HEK293 (cell line): Measurements from ENCODE around the gene KCTD21.

Source experiments
- CTCF ChIA-PET: fragments of 350-600 bp; formaldehyde crosslinking; extraction: SDS; loops from one replicate; lab custom pipeline; 2021; ENCODE audit warnings: antibody characterized with exemption; lab: Yijun Ruan, JAX
- POLR2A ChIA-PET: fragments of 300-600 bp; formaldehyde crosslinking; extraction: SDS; loops from one replicate; lab custom pipeline; 2020; ENCODE audit warnings: antibody characterized with exemption, inconsistent platforms; lab: Yijun Ruan, JAX
- H3K27ac ChIP-seq: fragments of 200-500 bp; sonication (Bioruptor generic); 2 replicates; pipeline ENCODE4 v1.5.1; 2014; ENCODE audit warnings: low read depth, low read length, control low read depth, inconsistent platforms; ENCODE audit errors: extremely low read depth
- H3K36me3 ChIP-seq, 2 experiments: fragments of 200-500 bp in 1 of 2; sonication (Bioruptor generic) in 1 of 2; 1 replicate in 1 of 2; 2 replicates in 1 of 2; pipeline ENCODE4 v1.5.1; 2014 to 2017; ENCODE audit warnings: inconsistent platforms in 2 of 2, low read length in 2 of 2; ENCODE audit not compliant: control insufficient read depth in 2 of 2, insufficient read depth in 1 of 2
- H3K4me1 ChIP-seq: fragments of 200-500 bp; sonication (Bioruptor generic); 2 replicates; pipeline ENCODE4 v1.5.1; 2014; ENCODE audit warnings: mild to moderate bottlenecking, low read length, inconsistent platforms; ENCODE audit not compliant: control insufficient read depth, insufficient read depth
- H3K4me3 ChIP-seq: 2 replicates; pipeline ENCODE4 v1.5.1; 2011; ENCODE audit warnings: low read depth, mild to moderate bottlenecking, control low read depth, low read length, moderate library complexity
- H3K9me3 ChIP-seq: fragments of 200-500 bp; sonication (Bioruptor generic); 2 replicates; pipeline ENCODE4 v1.5.1; 2014; ENCODE audit warnings: low read depth, low read length, inconsistent platforms; ENCODE audit not compliant: control insufficient read depth, insufficient read depth
- KLF16 ChIP-seq: fragments of 450-650 bp; formaldehyde crosslinking; IDR thresholded peaks from 2 replicates; pipeline ENCODE4 v1.5.1; 2017; ENCODE audit warnings: missing biosample characterization, missing genetic modification characterization
- KLF7 ChIP-seq: fragments of 450-650 bp; formaldehyde crosslinking; IDR thresholded peaks from 2 replicates; pipeline ENCODE4 v1.5.1; 2016; ENCODE audit warnings: missing biosample characterization, missing genetic modification characterization, borderline replicate concordance
- SP3 ChIP-seq: fragments of 450-650 bp; formaldehyde crosslinking; IDR thresholded peaks from 2 replicates; pipeline ENCODE4 v1.5.1; 2016; ENCODE audit warnings: missing biosample characterization, missing genetic modification characterization
- ZNF114 ChIP-seq: fragments of 450-650 bp; formaldehyde crosslinking; IDR thresholded peaks from 2 replicates; pipeline ENCODE4 v1.5.0; 2017; ENCODE audit warnings: missing biosample characterization, missing genetic modification characterization
- ZNF223 ChIP-seq: fragments of 450-650 bp; formaldehyde crosslinking; IDR thresholded peaks from 2 replicates; pipeline ENCODE4 v1.5.1; 2016; ENCODE audit warnings: missing biosample characterization, missing genetic modification characterization
- ZNF239 ChIP-seq: fragments of 450-650 bp; formaldehyde crosslinking; IDR thresholded peaks from 2 replicates; pipeline ENCODE4 v1.5.1; 2016; ENCODE audit warnings: missing biosample characterization, missing genetic modification characterization
- ZNF24 ChIP-seq: fragments of 450-650 bp; formaldehyde crosslinking; IDR thresholded peaks from 2 replicates; pipeline ENCODE4 v1.5.1; 2016; ENCODE audit warnings: missing biosample characterization, missing genetic modification characterization
- ZNF341 ChIP-seq: fragments of 450-650 bp; formaldehyde crosslinking; IDR thresholded peaks from 2 replicates; pipeline ENCODE4; 2016; ENCODE audit warnings: low read depth, missing biosample characterization, missing genetic modification characterization
- ZNF488 ChIP-seq: fragments of 450-650 bp; formaldehyde crosslinking; IDR thresholded peaks from 2 replicates; pipeline ENCODE4 v1.5.1; 2016; ENCODE audit warnings: missing biosample characterization, missing genetic modification characterization
- ZNF560 ChIP-seq: fragments of 450-650 bp; formaldehyde crosslinking; IDR thresholded peaks from 2 replicates; pipeline ENCODE4 v1.5.1; 2017; ENCODE audit warnings: missing biosample characterization, missing genetic modification characterization, borderline replicate concordance
- ZNF561 ChIP-seq: fragments of 450-650 bp; IDR thresholded peaks from 2 replicates; pipeline ENCODE4 v1.5.1; 2018; ENCODE audit warnings: missing biosample characterization, missing genetic modification characterization, borderline replicate concordance
- ZNF677 ChIP-seq: fragments of 450-650 bp; IDR thresholded peaks from 2 replicates; pipeline ENCODE4 v1.5.0; 2018; ENCODE audit warnings: missing biosample characterization, mild to moderate bottlenecking, missing genetic modification characterization, moderate library complexity
- ZNF777 ChIP-seq: fragments of 450-650 bp; formaldehyde crosslinking; IDR thresholded peaks from 2 replicates; pipeline ENCODE4 v1.5.1; 2017; ENCODE audit warnings: missing biosample characterization, missing genetic modification characterization, borderline replicate concordance
- ZNF843 ChIP-seq: fragments of 450-650 bp; formaldehyde crosslinking; IDR thresholded peaks from 2 replicates; pipeline ENCODE4 v1.5.1; 2016; ENCODE audit warnings: missing biosample characterization, missing genetic modification characterization
- ZXDB ChIP-seq: fragments of 450-650 bp; formaldehyde crosslinking; IDR thresholded peaks from 2 replicates; pipeline ENCODE4 v1.5.1; 2016; ENCODE audit warnings: missing biosample characterization, missing genetic modification characterization
- TF ChIP-seq, protein P1 (sequence below): fragments of 450-650 bp; formaldehyde crosslinking; IDR thresholded peaks from 2 replicates; pipeline ENCODE4 v1.5.1; 2017; ENCODE audit warnings: missing biosample characterization, missing genetic modification characterization
- TF ChIP-seq, protein P2 (sequence below): fragments of 450-650 bp; formaldehyde crosslinking; IDR thresholded peaks from 2 replicates; pipeline ENCODE4 v1.5.1; 2016; ENCODE audit warnings: missing biosample characterization, missing genetic modification characterization, low read depth
- TF ChIP-seq, protein P3 (sequence below): fragments of 450-650 bp; formaldehyde crosslinking; IDR thresholded peaks from 2 replicates; pipeline ENCODE4 v1.5.1; 2016; ENCODE audit warnings: missing biosample characterization, missing genetic modification characterization
- TF ChIP-seq, protein P4 (sequence below): fragments of 450-650 bp; formaldehyde crosslinking; IDR thresholded peaks from 2 replicates; pipeline ENCODE4; 2016; ENCODE audit warnings: missing biosample characterization, missing genetic modification characterization

KCTD21 gene

DNA sequence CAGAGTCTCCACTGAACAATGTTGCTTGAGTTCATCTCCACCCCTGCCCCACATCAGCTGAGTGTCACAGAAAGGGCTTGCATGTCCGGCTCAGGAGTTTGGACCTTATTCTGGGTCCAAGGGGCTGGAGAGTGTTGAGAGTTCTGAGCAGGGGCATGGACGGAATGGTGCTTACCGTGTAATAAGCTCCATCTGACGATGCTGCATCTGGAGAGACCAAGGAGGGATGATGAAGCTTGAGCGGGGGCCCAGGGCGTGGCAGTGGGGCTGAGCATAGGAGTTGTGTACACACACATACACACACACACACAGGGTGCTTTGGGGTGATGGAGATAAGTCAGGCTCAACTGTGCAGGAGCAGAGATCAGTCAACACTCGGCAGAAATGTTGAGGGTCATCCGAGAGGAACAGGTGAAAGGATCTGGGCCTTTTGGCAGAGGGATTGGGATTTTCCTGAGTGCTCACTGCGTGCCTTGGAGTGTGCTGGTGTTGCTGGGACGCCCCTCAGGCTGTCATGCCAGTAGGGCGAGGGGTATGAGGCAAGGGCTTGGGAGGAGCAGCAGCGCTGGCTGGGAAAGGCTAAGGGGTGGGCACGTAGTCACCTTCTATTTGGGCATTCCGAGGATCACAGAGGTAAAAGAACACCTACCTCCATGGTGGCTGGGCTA lies 2.6 kb upstream of the KCTD21 start:
- POLR2A ChIA-PET: interaction anchor here (0.5 kb wide), 1 partner anchor 570 kb away, joined by 3 read pairs; no protein-coding TSS in a partner anchor
- Histone ChIP-seq H3K27ac (no peak overlapping the region), H3K36me3 (no peaks in the 10 kb centered on the region)
- TF ChIP-seq ZNF561 (no peak), ZNF223 (tag by site-specific recombination) (no peak), ZNF777 (tag by site-specific recombination) (no peak), ZXDB (tag by site-specific recombination) (no peak), ZNF677 (no peak), SP3 (tag by site-specific recombination) (no peak), ZNF843 (no peak), ZNF341 (tag by site-specific recombination) (no peak), ZNF239 (no peak), KLF7 (tag by site-specific recombination) (no peak), ZNF114 (tag by site-specific recombination) (no peak), KLF16 (tag by site-specific recombination) (no peak), ZNF560 (tag by site-specific recombination) (no peak), ZNF488 (no peak)
- TF ChIP-seq, protein P1, sequence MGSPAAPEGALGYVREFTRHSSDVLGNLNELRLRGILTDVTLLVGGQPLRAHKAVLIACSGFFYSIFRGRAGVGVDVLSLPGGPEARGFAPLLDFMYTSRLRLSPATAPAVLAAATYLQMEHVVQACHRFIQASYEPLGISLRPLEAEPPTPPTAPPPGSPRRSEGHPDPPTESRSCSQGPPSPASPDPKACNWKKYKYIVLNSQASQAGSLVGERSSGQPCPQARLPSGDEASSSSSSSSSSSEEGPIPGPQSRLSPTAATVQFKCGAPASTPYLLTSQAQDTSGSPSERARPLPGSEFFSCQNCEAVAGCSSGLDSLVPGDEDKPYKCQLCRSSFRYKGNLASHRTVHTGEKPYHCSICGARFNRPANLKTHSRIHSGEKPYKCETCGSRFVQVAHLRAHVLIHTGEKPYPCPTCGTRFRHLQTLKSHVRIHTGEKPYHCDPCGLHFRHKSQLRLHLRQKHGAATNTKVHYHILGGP (tag by site-specific recombination): no peak
- TF ChIP-seq, protein P2, sequence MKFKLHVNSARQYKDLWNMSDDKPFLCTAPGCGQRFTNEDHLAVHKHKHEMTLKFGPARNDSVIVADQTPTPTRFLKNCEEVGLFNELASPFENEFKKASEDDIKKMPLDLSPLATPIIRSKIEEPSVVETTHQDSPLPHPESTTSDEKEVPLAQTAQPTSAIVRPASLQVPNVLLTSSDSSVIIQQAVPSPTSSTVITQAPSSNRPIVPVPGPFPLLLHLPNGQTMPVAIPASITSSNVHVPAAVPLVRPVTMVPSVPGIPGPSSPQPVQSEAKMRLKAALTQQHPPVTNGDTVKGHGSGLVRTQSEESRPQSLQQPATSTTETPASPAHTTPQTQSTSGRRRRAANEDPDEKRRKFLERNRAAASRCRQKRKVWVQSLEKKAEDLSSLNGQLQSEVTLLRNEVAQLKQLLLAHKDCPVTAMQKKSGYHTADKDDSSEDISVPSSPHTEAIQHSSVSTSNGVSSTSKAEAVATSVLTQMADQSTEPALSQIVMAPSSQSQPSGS (tag by site-specific recombination): no peak
- TF ChIP-seq, protein P3, sequence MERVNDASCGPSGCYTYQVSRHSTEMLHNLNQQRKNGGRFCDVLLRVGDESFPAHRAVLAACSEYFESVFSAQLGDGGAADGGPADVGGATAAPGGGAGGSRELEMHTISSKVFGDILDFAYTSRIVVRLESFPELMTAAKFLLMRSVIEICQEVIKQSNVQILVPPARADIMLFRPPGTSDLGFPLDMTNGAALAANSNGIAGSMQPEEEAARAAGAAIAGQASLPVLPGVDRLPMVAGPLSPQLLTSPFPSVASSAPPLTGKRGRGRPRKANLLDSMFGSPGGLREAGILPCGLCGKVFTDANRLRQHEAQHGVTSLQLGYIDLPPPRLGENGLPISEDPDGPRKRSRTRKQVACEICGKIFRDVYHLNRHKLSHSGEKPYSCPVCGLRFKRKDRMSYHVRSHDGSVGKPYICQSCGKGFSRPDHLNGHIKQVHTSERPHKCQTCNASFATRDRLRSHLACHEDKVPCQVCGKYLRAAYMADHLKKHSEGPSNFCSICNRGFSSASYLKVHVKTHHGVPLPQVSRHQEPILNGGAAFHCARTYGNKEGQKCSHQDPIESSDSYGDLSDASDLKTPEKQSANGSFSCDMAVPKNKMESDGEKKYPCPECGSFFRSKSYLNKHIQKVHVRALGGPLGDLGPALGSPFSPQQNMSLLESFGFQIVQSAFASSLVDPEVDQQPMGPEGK (tag by site-specific recombination): no peak
- TF ChIP-seq, protein P4, sequence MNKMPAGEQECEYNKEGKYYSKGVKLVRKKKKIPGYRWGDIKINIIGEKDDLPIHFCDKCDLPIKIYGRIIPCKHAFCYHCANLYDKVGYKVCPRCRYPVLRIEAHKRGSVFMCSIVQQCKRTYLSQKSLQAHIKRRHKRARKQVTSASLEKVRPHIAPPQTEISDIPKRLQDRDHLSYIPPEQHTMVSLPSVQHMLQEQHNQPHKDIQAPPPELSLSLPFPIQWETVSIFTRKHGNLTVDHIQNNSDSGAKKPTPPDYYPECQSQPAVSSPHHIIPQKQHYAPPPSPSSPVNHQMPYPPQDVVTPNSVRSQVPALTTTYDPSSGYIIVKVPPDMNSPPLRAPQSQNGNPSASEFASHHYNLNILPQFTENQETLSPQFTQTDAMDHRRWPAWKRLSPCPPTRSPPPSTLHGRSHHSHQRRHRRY (tag by site-specific recombination): no peak
- TF ChIP-seq, all 188 proteins: peak for 0
- Histone ChIP-seq H3K4me3 (no peak overlapping the region), H3K9me3 (no peaks in the 10 kb centered on the region), H3K4me1 (no peaks in the 10 kb centered on the region)
- CTCF ChIA-PET: no interaction called here

- H3K4me1 ChIP-seq: no peaks in the 10 kb centered on the region
- H3K27ac ChIP-seq: no peak overlapping the region
- CTCF ChIA-PET: interaction anchor here (1.9 kb wide), 1 partner anchor 374 kb away, joined by 4 read pairs; no protein-coding TSS in a partner anchor
- POLR2A ChIA-PET: interaction anchor here (0.5 kb wide), 1 partner anchor 570 kb away, joined by 3 read pairs; no protein-coding TSS in a partner anchor
- no peaks in the 10 kb centered on the region for H3K9me3 ChIP-seq
- H3K4me3 ChIP-seq: no peak overlapping the region
- H3K36me3 ChIP-seq: no peaks in the 10 kb centered on the region
- no peak for TF ChIP-seq ZNF24
These were observed 1.9 kb upstream of the KCTD21 start for GRCh38 chr11:78190374-78190773.
